ENCODE data around the gene CTNNBL1. TPM values are rescaled to one million over a fixed set of nuclear protein-coding genes. Genes with fewer than 3 reads are reported as not detected.

CTNNBL1 gene
- total RNA-seq, 1 experiment from 2014 or later = 71.2 TPM

DNA sequence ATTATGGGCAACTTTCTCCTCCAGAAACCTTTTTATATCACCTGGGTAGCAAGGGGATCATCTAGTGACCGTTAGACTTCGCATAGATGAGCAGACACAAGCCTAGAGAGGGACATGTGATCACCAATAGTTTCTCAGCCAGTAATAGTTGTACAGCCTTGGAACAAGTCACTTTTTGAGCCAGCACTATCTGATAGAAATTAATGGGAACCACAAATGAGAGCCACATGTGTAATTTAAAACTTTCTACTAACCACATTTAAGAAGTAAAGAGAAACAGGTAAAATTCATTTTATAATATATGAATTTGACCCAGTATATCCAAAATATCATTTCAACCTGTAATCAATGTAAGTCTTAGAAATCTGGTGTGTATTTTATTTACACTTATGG, 592 bp upstream of the CTNNBL1 start:
- in situ Hi-C loops (cut with HindIII; ENCODE audit: low pct_unique_long_range_greater_than_20kb, low sequenced_read_pairs) (no loop called here), intact Hi-C loops (cut with micrococcal nuclease; ENCODE audit: unreplicated experiment) (no loop called here)
- peaks cover 8% of the 10 kb centered on the region for H3K27me3 ChIP-seq (ENCODE audit: control insufficient read depth, insufficient read depth, low read length)
- no TSS peak for BruUV-seq (replicated peaks)
- ATAC-seq = no peak
- POLR2A ChIA-PET = no interaction called here
- H3K36me3 ChIP-seq (ENCODE audit: control insufficient read depth, insufficient read depth, low read length) = peaks cover 6% of the 10 kb centered on the region; the same call in 1 of the 2 replicates
- peak overlapping the region; percentile 77 for H3K27ac ChIP-seq (ENCODE audit: low read length)
- TF ChIP-seq SIN3A (IDR thresholded peaks at IDR 0.05; ENCODE audit: borderline replicate concordance, insufficient read depth, low read depth, low read length) = no peak
- no peak for TF ChIP-seq POLR2AphosphoS5 (IDR thresholded peaks at IDR 0.05; ENCODE audit: low read depth, low read length)
- no peak for TF ChIP-seq TCF7L2 (IDR thresholded peaks at IDR 0.05; ENCODE audit: low read depth, low read length)
- TF ChIP-seq, protein P1, sequence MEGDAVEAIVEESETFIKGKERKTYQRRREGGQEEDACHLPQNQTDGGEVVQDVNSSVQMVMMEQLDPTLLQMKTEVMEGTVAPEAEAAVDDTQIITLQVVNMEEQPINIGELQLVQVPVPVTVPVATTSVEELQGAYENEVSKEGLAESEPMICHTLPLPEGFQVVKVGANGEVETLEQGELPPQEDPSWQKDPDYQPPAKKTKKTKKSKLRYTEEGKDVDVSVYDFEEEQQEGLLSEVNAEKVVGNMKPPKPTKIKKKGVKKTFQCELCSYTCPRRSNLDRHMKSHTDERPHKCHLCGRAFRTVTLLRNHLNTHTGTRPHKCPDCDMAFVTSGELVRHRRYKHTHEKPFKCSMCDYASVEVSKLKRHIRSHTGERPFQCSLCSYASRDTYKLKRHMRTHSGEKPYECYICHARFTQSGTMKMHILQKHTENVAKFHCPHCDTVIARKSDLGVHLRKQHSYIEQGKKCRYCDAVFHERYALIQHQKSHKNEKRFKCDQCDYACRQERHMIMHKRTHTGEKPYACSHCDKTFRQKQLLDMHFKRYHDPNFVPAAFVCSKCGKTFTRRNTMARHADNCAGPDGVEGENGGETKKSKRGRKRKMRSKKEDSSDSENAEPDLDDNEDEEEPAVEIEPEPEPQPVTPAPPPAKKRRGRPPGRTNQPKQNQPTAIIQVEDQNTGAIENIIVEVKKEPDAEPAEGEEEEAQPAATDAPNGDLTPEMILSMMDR (IDR thresholded peaks at IDR 0.05) = no peak
- TF ChIP-seq, protein P2, sequence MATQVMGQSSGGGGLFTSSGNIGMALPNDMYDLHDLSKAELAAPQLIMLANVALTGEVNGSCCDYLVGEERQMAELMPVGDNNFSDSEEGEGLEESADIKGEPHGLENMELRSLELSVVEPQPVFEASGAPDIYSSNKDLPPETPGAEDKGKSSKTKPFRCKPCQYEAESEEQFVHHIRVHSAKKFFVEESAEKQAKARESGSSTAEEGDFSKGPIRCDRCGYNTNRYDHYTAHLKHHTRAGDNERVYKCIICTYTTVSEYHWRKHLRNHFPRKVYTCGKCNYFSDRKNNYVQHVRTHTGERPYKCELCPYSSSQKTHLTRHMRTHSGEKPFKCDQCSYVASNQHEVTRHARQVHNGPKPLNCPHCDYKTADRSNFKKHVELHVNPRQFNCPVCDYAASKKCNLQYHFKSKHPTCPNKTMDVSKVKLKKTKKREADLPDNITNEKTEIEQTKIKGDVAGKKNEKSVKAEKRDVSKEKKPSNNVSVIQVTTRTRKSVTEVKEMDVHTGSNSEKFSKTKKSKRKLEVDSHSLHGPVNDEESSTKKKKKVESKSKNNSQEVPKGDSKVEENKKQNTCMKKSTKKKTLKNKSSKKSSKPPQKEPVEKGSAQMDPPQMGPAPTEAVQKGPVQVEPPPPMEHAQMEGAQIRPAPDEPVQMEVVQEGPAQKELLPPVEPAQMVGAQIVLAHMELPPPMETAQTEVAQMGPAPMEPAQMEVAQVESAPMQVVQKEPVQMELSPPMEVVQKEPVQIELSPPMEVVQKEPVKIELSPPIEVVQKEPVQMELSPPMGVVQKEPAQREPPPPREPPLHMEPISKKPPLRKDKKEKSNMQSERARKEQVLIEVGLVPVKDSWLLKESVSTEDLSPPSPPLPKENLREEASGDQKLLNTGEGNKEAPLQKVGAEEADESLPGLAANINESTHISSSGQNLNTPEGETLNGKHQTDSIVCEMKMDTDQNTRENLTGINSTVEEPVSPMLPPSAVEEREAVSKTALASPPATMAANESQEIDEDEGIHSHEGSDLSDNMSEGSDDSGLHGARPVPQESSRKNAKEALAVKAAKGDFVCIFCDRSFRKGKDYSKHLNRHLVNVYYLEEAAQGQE (IDR thresholded peaks at IDR 0.05; ENCODE audit: insufficient read depth in 1 of 2, low read depth in 2 of 2, low read length in 1 of 2) = no peak
- no peak for DNase-seq (ENCODE audit: low read depth, low spot score)
- 0 out of 2 replicates have a peak, but pooled peaks cover 5% of the 10 kb centered on the region for H3K4me1 ChIP-seq (ENCODE audit: control insufficient read depth, insufficient read depth, low read length)
- peak overlapping the region; percentile 92 to 98 for H3K4me3 ChIP-seq (ENCODE audit: low read depth in 2 of 2, low read length in 2 of 2)
- no peaks in the 10 kb centered on the region for H3K9me3 ChIP-seq (ENCODE audit: control insufficient read depth, insufficient read depth, low read depth, low read length)
- CTCF ChIA-PET = no interaction called here

DNA sequence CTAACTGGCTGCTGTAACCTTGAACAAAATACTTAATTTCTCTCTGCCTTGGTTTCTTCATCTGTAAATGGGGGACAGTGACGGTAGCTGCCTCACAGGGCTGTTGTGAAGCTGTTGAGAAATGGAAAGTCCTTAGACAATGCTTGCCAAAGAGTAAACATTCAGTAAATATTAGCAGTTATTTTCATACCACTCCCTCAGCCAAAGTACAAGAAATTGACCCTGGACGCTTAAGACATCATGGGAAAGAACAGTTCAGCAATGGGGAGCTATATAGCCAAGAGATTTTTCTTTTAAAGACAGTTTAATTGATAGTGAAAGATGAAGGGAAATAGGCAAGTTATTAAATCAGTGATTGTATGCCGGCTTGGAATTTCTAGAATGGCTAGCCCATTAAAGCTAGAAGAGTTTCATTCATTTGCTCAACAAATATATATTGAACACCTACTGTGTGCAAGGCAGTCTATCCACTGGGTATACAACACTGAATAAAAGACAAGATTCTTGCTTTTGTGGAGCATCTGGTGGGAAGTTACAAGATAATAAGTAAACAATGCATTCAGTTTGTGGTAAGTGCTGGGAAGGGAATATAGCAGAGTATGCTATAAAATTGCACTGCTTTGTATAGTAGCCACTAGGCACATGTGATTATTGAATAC, 2.0 kb downstream of the CTNNBL1 start:
- TF ChIP-seq TCF7L2 (IDR thresholded peaks at IDR 0.05; ENCODE audit: low read depth, low read length) = no peak
- TF ChIP-seq, protein P1 (IDR thresholded peaks at IDR 0.05) = no peak
- no peak for TF ChIP-seq POLR2AphosphoS5 (IDR thresholded peaks at IDR 0.05; ENCODE audit: low read depth, low read length)
- no peak for TF ChIP-seq SIN3A (IDR thresholded peaks at IDR 0.05; ENCODE audit: borderline replicate concordance, insufficient read depth, low read depth, low read length)
- TF ChIP-seq, protein P2 (IDR thresholded peaks at IDR 0.05; ENCODE audit: insufficient read depth in 1 of 2, low read depth in 2 of 2, low read length in 1 of 2) = no peak
- H3K27me3 ChIP-seq (ENCODE audit: control insufficient read depth, insufficient read depth, low read length) = no peaks in the 10 kb centered on the region
- in situ Hi-C loops (cut with HindIII; ENCODE audit: low pct_unique_long_range_greater_than_20kb, low sequenced_read_pairs) = no loop called here
- ATAC-seq = no peak
- H3K4me3 ChIP-seq (ENCODE audit: low read depth in 2 of 2, low read length in 2 of 2) = no peak overlapping the region
- intact Hi-C loops (cut with micrococcal nuclease; ENCODE audit: unreplicated experiment) = no loop called here
- H3K4me1 ChIP-seq (ENCODE audit: control insufficient read depth, insufficient read depth, low read length) = 0 out of 2 replicates have a peak, but pooled peaks cover 5% of the 10 kb centered on the region
- no peak for DNase-seq (ENCODE audit: low read depth, low spot score)
- no peak overlapping the region for H3K27ac ChIP-seq (ENCODE audit: low read length)
- ChIA-PET CTCF (no interaction called here), POLR2A (no interaction called here)
- H3K36me3 ChIP-seq (ENCODE audit: control insufficient read depth, insufficient read depth, low read length) = peaks cover 6% of the 10 kb centered on the region; the same call in 1 of the 2 replicates
- BruUV-seq (replicated peaks) = TSS peak; percentile 75
- no peaks in the 10 kb centered on the region for H3K9me3 ChIP-seq (ENCODE audit: control insufficient read depth, insufficient read depth, low read depth, low read length)

Measured in Panc1 (cell line).